HG02623 (cell line): Measurements from ENCODE around the gene COL20A1.
"Not testable (repeated sequence)": the region's sequence is repeated elsewhere in the genome, so short reads cannot be mapped to it uniquely, and the experiment has no call there.

ENCODE experiments used
- ATAC-seq: cut with Tn5 transposase; IDR thresholded peaks from one replicate; pipeline ENCODE4 v1.9.1; 2021; ENCODE audit warnings: moderate library complexity; ENCODE audit not compliant: unreplicated experiment

The COL20A1 gene

DNA sequence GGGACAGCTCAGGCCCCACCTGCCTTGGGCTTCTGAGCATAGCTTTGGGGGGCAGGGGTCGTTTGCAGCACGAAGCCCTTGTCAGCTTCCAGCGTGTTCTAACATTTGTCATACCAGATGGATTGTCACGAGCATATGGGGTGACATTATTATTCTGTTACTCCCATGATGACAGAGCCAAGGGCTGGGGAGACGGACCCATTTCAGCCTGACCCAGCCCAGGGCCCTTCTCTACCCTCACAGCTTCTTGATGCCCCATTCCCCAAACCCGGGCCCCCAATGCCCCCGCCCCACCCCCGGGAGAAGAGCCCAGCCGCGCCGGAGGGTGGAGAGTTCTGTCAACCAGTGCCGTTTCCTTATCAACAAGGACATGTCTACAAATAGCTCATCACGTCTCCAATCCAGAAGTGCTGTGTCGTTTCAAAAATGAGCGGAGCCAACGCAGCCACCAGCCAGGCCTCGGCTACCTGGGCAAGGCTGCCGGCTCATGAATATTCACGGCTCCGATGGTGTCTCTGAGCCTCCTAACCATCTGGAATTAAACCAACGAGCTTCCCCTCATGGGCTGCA, 77.7 kb downstream of the COL20A1 start:
- no peak for ATAC-seq

DNA sequence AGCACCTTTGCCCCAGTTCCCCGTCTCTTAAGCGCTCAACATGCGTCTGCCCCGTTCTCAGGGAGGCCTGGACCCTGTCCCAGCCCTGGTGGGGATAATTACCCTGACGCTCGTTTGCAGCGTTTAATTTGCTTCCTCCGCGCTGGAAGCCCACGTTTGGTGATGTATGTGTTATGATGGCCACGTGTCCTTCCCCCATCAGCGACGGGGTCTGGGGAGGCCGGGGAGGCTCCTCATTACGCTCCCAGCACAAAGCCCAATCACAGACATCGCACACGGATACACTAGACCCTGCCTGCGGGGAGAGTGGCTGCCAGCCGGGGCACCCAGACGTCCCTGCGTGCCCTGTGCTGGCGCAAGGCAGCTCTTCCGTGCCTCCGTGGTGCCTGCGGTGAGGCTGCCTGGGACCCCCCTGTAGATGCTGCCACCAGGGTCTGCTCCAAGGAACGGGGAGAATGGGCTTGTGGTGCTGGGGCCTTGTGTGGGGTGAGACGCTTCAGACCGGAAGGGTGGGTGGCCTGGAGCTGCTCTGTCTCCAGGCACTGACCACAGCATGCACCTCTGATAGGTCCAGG, 78.4 kb downstream of the COL20A1 start:
- ATAC-seq, result no peak

DNA sequence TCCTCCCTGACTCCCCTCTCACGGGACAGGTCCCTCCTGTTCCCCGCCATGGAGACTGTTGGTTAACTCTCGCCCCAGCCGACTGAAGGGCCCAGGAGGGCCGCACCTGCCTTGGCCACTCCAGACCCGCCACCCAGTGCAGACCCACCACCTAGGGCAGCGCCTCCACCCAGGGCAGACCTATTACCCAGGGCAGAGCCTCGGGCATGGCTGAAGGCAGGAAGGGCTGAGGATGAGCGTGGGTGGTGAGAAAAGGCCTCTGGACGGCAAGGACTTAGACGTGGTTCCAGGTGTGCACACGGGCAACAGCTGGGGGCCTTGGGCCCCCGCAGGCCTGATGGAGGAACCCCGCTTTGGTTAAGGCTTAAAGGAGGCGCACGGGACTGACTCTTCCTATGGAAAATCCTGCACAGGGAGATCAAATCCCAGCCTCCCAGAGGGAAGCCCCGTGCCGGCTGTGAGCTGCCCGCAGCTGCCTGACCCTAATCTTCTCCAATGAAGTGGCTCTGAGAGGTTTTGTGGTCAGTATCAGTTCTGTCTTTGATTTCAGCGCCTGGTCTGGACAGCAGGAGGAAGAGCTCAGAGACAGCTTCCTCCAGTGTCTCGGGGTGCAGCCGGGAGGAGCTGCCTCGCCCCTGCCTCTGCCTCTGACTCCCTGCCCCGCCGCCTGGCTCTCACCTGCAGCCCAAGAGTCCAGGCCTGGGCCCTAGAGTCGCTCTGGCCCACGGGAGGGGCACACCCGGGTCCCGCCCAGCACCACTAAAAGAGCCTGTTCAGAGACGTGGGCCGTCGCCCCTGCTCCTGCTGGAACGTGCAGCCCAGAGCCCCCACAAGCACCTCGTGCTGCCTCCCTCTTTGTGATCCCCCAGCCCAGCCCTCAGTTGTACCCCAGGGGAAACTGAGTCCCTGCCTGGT, 80.2 kb downstream of the COL20A1 start:
- no peak for ATAC-seq

DNA sequence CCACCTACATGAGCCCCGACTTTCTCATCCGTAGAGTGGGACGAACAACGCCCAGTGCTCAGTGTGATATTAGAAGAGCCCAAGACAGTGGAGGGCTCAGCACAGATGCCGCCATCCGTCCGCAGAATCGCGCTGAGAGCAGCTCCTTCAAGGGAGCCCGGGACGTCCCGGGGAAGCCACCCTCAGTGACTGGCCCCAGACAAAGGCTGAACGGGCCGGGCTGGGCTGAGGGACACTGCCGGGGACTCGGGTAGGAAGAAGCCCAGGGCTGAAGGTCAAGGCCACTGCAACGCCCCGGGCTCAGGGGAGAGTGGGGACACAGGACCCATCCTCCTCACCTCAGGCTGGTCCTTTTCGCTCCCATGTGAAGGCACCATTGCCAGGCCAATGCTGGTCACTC, 81.0 kb downstream of the COL20A1 start:
- ATAC-seq, result no peak

DNA sequence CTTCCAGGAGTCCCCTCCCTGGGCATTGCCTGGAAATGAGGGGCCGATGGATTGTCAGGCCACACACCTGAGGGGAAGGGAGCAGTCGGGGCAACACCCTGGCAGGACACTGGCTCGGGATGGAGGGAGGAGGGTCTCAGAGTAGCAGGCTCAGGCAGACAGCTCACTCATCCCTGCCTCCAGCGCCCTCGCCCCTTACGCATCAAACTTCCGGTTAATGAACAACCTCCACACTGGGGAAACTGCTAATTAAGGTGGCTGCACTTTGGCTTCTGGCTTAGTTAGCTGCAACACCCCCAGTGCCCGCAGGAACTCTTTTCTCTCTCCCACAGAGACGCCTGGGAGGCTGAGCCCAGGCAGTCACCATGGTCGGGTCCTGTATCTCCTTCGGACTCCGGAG, 81.5 kb downstream of the COL20A1 start:
- ATAC-seq, result no peak

DNA sequence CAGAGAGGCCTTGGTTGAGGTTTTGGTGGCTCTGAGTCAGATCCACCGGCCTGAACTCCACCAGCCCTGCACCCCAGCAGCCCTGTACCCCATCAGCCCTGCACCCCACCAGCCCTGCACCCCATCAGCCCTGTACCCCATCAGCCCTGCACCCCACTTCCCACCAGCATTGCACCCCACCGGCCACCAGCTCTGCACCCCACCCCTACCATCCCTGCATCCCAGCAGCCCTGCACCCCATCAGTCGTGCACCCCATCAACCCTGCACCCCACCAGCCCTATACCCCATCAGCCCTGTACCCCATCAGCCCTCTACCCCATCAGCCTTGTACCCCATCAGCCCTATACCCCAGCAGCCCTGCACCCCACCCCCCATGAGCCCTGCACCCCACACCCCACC, 82.5 kb downstream of the COL20A1 start:
- no peak for ATAC-seq

DNA sequence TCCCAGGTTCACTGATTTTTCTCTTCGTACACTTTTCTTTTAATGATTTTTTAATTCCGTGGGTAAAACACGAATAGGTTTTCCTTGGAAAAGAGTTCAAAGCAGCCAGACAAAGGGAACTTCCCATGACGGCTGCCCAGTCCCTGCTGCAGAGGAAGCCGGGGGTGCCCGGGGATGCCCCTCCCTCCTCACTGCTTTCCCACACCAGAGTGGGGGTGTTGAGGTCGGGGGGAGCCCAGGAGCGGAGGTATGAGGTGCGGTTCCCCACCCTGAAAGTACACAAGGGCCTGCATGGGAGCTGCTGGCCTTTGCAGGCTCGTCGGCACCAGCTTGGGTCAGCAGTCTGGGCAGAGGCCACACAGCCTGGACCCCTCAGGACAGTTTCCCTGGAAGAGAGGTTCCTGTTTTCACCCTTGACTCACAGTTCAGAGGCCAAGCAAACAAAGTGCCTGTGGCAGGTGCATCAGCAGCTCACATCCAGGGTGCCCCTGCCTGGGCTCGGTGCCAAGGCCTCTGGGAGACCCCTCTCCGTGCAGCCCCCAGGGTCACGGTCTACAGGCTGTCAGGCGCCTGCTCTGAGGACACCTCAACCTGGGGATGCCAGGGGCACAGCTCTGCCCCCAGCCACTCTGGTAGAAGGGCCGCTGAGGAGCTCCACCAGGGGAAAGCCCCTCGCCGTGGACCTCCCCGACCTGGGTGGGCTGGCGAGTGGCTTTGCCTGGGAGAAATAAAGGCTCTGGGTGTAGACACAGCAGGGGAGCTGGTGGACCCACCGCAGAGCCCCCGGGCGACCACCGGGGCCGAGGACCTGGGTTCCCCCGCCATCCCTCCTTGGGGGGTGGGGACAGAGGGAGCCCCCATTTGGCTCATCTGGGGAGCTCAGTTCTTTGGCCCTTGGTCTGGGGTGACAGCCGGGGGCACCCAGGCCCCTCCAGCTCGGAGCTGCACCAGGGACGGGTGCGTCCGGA, 83.6 kb downstream of the COL20A1 start:
- ATAC-seq, result no peak

DNA sequence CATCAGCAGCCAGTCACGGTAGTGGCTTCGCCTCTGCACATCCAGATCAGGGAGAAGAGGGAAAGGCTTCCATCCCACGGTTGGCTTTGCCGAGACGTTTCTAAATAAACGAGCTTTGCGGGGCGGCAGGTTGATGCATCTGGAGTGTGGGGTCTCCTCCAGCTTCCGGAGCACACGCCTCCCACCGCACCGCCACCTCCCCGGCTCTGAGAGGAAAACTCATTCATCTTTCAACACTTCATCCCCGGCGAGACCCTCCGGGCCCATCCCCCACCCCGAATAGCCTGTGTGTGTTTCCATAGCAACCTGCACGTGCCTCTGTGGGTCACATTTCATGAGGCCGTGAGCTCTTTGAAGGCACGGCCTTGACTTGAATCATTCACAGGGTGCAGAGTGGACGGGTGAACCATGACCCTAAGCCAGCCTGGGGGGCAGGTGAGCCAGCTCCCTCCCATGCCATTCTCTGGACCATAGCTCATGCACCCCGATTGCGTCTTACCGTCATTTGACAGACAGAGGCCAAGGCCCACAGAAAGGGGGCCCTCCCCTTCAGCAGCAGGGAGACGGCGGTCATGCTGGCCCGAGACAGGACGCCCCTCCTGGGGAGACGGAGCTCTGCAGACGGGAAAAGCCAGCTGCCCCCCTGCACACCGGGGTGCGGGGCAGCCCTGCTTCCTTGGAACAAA, 84.4 kb downstream of the COL20A1 start:
- no peak for ATAC-seq

DNA sequence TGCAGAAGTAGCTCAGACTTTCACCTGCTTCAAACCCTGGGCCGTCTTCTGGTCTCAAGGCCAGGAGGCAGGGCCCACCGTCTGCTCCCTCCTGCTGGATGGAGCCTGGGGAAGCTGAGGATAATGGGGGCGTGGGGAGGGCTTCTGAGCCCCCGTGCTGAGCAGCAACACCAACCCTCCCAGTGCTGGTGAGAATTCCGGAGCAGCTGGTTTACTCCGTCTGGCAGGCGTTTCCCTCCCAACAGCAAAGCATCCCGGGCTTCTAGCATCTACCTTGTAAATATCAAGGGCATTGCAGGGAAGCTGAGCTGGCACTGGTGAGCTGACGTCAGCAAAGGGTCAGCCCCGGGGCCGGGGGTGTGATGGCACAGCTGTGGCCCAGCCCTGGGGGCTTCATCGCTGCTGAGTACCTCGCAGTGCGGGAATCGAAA, 85.0 kb downstream of the COL20A1 start:
- ATAC-seq, result no peak

DNA sequence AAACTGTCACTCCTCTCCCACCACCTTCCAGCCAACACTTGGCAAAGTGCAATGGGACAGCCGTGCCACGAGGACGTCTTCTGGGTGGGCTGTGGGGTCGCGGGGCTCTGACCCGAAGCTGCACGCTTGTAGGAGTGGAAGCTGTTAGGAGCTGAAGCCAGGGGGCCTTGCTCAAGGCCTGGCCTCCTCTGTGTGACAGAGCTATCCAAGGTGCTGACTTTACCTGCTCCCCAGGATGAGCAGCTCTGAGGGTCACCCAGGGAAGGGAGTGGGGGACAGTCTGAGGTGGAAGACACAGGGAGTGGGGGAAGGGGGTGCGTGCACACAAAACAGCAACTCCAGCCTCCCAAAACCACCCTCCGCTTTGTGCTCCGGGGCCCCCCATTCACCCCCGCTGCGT, 85.6 kb downstream of the COL20A1 start:
- ATAC-seq, result no peak

DNA sequence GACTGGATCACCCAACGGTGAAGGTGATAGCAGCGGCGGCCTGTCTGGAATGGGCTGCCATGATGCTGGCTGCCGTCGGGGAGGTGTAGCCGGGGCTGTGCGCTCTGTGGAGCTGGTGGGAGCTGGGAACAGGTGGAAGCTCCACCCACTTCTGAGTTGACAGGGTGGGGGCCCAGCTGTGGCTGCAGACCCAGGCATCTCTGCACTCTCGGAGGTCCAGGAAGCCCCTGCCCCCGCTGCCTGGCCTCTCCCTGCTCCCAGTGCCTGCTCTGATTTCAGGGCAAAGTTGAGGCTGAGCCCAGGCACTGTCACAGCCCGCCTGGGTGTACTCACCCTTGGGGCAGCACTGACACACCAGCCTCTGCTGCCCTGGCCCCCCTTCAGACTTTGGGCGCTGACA, 86.3 kb downstream of the COL20A1 start:
- no peak for ATAC-seq

DNA sequence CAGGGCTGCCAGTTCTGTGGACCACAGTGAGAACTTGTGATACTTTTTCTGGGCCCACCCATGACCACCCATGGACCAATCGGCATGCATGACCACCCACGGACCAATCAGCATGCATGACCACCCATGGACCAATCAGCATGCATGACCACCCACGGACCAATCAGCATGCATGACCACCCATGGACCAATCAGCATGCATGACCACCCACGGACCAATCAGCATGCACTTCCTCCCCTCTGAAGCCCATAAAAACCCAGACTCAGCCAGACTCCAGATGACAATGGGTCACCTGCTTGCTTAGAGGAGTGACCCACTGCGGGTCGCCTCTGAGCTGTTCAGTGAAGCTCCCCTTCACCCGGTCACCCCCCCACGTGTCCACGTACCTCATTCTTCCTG, 86.9 kb downstream of the COL20A1 start:
- ATAC-seq, result not testable (repeated sequence)

DNA sequence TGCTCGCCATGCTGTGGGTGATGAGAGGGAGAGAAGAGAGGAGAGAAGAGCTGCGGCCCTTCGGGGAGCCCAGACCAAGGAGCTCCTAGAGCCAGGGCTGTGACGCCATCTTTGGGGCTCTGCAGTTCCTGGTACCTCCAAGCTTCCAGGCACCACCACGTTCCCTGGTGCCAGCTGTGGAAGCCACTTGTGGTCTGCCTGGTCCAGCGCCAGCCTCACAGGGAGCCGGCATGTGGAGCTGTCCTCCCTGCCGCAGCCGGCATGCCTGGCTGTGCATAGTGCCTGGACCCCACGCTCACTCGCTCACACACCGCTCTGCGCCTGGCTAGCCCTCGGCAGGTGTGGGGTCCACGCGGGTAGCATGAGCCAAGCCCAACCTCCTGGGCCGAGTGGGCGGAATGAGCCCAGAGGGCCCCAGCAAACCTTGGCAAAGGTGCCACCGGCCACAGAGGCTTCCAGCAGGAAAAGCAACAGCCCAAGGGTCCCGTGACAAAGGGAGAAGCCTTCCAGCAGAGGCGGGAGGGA, 87.4 kb downstream of the COL20A1 start:
- no peak for ATAC-seq

DNA sequence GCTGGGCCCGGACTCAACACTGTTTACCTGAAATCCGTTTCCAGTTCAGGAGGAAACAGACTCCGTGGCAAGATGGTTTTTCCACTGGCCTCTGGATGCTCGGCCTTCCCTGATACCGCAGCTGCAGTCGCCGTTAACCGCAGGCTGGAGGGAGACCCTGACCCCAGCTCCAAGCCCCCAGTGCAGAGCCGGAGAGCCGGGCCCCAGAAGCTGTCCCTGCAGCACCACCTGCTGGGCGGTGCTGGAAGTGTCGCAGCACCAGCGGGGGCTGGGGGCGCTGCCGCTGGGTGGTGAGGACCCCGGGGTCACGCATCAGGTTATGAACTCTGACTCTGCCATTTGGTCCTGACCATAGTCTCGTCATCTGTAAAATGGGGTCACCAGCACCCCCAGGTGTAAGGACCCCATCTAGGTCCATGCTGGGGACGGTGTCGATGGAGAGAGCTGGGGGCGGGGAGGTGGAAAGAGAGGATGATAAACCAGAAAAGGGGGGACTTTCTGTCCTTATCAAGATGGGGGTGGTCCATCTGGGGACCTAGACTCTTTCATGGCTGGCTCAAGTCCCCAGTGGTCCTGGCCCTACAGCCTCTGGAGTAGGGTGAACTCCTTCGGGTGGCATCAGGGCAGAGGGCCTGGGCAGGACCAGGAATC, 88.9 kb downstream of the COL20A1 start:
- ATAC-seq, result no peak

DNA sequence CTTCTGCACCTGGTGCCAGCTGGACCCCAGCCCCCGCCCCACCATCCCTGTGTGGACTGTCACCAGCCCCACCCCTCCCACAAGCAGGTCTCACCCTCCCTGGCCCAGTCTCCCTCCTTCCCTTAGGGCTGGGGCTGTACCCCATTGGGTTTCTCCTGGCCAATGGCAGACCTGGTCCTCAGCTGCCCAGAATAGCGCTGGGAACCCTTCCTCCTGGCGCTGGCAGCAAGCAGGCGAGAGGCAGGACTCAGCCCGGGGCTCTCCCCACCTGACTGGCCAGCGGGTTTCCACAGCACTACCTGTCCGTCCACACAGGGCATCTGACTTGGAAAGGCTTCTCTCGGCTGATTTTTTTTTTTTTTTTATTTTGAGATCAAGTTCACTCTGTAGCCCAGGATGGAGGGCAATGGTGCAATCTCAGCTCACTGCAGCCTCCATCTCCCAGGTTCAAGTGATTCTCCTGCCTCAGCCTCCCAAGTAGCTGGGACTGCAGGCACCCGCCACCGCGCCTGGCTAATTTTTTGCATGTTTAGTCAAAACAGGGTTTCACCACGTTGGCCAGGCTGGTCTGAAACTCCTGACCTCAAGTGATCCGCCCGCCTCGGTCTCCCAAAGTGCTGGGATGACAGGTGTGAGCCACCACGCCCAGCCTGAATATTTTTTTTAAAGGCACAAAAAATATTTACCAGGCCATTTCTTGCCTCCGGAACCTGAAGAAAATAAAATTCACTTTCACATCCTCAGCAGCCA, 89.7 kb downstream of the COL20A1 start:
- ATAC-seq, result no peak

DNA sequence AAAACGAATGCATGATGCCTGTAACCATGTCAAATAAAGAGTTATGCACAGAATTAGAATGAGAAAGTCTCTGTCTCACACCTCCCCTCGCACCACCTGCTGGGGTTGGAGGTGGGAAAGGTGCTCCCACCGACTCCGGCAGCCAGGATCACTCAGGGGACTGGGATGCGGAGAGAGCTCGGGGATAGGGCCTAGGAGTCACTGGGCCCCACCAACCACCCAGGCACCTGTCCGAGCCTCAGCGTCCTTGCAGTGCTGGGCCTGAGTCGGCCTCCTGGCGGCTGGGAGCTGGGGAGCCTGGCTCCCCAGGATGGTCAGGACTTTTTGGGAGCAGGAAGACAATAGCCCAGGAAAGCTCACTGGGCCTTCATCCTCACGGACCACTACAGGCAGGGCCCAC, 90.6 kb downstream of the COL20A1 start:
- ATAC-seq, result no peak

DNA sequence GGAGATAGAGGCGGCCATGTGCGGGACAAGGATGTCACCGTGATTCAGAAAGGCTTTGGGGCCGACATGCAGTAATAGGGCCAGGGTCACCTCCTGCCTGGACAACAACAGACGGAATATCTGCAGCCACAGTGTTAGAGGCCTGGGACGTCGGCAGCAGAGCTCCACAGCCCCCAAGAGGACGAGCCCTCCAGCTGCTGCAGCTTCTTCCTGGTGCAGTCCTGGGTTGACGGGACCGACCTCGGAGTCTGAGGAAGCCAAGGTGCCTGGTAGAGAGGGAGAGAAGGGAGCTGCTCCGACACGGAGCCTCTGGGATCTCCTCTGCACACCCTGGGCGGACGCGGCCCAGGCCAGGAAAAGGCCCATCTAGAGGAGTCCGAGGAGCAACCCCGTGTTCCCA, 91.3 kb downstream of the COL20A1 start:
- ATAC-seq, result no peak
